K562 (cell line): ENCODE measurements around the gene ULBP2.

Experiments used
- BHLHE40 ChIP-seq: IDR thresholded peaks from 2 replicates; pipeline ENCODE4 v1.6.1; 2011; ENCODE audit warnings: low read length, improper control_type of control experiment
- PCBP2 ChIP-seq: fragments of 200-400 bp; formaldehyde crosslinking; IDR thresholded peaks from 2 replicates; pipeline ENCODE4 v1.6.1; 2018; ENCODE audit warnings: low read length, low read depth, mild to moderate bottlenecking, moderate library complexity; ENCODE audit not compliant: poor library complexity, severe bottlenecking
- SIX5 ChIP-seq, 2 experiments: IDR thresholded peaks; 2 replicates each; pipeline ENCODE4 v1.6.1; 2011; ENCODE audit warnings: low read length in 2 of 2, borderline replicate concordance in 1 of 2, low read depth in 1 of 2, mild to moderate bottlenecking in 1 of 2, moderate library complexity in 1 of 2; ENCODE audit not compliant: insufficient read depth in 1 of 2
- ZNF121 ChIP-seq: sonication (generic); formaldehyde crosslinking; conservative IDR thresholded peaks from 2 replicates; pipeline ENCODE4 v1.8.0; 2022; ENCODE audit warnings: missing genetic modification reagents
- TF ChIP-seq, protein P1 (sequence below): fragments of 250-450 bp; sonication (Bioruptor Pico); IDR thresholded peaks from 2 replicates; pipeline ENCODE4 v1.8.0; 2021; ENCODE audit warnings: moderate library complexity, mild to moderate bottlenecking, inconsistent platforms
- TF ChIP-seq, protein P2 (sequence below), 3 experiments: IDR thresholded peaks in 2 of 3; conservative IDR thresholded peaks in 1 of 3; 2 replicates each; pipeline ENCODE4 v1.5.1; 2011 to 2012; ENCODE audit warnings: low read length in 3 of 3, mild to moderate bottlenecking in 3 of 3, control low read depth in 2 of 3, improper control_type of control experiment in 1 of 3, inconsistent platforms in 1 of 3, low read depth in 1 of 3, mixed read lengths in 1 of 3, moderate library complexity in 1 of 3; ENCODE audit not compliant: insufficient read depth in 2 of 3
- TF ChIP-seq, protein P3 (sequence below): sonication (generic); formaldehyde crosslinking; IDR thresholded peaks from 2 replicates; pipeline ENCODE4 v1.8.1; 2022; ENCODE audit warnings: missing genetic modification reagents

DNA sequence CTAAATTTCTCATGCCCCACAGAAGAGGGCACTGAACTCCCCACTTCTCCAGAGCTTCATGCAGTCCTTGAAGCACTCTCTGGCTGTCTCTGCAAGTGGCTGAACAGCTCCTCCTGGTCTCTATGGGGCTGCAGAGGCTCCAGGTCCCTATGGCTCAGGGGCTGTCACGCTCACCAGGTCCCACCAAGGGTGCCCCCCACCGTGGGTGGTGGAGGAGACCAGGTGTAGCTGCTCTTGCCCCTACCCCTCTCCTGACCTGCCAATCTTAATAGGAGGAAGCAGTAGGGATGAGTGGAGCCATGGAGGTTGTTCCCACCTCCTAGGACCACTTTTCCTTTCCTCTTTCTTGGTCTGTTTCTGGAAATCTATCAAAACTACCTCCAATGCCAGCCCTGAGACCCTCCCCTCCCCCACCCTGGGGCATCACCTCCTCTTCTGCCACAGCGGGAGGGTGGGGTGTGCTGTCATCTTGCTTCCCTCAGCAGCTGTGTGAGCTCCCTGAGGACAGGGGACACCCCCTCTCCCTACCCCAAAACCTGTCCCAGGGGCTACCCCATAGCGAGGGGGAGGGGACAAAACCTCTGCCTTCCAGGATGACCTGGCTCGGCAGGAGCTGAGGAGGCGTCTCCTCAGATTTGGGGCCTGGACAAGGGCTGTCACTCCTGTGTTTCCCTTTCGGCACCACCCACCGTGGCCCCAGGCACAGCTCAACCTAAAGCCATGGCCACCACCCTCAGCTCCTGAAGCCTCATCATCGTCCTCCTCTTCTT lies 31.9 kb upstream of the ULBP2 start:
- TF ChIP-seq, protein P1, sequence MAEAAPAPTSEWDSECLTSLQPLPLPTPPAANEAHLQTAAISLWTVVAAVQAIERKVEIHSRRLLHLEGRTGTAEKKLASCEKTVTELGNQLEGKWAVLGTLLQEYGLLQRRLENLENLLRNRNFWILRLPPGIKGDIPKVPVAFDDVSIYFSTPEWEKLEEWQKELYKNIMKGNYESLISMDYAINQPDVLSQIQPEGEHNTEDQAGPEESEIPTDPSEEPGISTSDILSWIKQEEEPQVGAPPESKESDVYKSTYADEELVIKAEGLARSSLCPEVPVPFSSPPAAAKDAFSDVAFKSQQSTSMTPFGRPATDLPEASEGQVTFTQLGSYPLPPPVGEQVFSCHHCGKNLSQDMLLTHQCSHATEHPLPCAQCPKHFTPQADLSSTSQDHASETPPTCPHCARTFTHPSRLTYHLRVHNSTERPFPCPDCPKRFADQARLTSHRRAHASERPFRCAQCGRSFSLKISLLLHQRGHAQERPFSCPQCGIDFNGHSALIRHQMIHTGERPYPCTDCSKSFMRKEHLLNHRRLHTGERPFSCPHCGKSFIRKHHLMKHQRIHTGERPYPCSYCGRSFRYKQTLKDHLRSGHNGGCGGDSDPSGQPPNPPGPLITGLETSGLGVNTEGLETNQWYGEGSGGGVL (CRISPR knock-in tag) = no peak
- TF ChIP-seq PCBP2 (no peak), ZNF121 (no peak), SIX5 (IDR thresholded peaks at IDR 0.05; ENCODE audit: borderline replicate concordance in 1 of 2, insufficient read depth in 1 of 2, low read depth in 1 of 2, low read length in 2 of 2) (no peak), BHLHE40 (no peak)
- TF ChIP-seq, protein P2, sequence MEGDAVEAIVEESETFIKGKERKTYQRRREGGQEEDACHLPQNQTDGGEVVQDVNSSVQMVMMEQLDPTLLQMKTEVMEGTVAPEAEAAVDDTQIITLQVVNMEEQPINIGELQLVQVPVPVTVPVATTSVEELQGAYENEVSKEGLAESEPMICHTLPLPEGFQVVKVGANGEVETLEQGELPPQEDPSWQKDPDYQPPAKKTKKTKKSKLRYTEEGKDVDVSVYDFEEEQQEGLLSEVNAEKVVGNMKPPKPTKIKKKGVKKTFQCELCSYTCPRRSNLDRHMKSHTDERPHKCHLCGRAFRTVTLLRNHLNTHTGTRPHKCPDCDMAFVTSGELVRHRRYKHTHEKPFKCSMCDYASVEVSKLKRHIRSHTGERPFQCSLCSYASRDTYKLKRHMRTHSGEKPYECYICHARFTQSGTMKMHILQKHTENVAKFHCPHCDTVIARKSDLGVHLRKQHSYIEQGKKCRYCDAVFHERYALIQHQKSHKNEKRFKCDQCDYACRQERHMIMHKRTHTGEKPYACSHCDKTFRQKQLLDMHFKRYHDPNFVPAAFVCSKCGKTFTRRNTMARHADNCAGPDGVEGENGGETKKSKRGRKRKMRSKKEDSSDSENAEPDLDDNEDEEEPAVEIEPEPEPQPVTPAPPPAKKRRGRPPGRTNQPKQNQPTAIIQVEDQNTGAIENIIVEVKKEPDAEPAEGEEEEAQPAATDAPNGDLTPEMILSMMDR (IDR thresholded peaks at IDR 0.05 in 2 of 3, conservative IDR thresholded peaks at IDR 0.05 in 1 of 3; ENCODE audit: insufficient read depth in 2 of 3, low read depth in 1 of 3, low read length in 3 of 3) = no peak
- TF ChIP-seq, protein P3, sequence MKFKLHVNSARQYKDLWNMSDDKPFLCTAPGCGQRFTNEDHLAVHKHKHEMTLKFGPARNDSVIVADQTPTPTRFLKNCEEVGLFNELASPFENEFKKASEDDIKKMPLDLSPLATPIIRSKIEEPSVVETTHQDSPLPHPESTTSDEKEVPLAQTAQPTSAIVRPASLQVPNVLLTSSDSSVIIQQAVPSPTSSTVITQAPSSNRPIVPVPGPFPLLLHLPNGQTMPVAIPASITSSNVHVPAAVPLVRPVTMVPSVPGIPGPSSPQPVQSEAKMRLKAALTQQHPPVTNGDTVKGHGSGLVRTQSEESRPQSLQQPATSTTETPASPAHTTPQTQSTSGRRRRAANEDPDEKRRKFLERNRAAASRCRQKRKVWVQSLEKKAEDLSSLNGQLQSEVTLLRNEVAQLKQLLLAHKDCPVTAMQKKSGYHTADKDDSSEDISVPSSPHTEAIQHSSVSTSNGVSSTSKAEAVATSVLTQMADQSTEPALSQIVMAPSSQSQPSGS = no peak
